HG03469 (cell line): Measurements from ENCODE around the gene CDH20.
A peak's percentile ranks its signal among the peaks of the same experiment; 100 is the strongest.

Experiments
- ATAC-seq: cut with Tn5 transposase; IDR thresholded peaks from one replicate; pipeline ENCODE4 v1.9.1; 2021; ENCODE audit warnings: mild to moderate bottlenecking, moderate library complexity, moderate number of reproducible peaks; ENCODE audit not compliant: unreplicated experiment

CDH20 gene

GRCh38 chr18:61420218-61420885 lies 87.1 kb downstream of the CDH20 start:
- ATAC-seq, result no peak

- ATAC-seq, result no peak
Observed at GRCh38 chr18:61426492-61427053, 93.3 kb downstream of the CDH20 start.

- ATAC-seq, result no peak
Observed at GRCh38 chr18:61428266-61428665, 95.0 kb downstream of the CDH20 start.

GRCh38 chr18:61432590-61432989 lies 99.4 kb downstream of the CDH20 start:
- no peak for ATAC-seq

- peak; percentile 96 for ATAC-seq
Observed at GRCh38 chr18:61435064-61435652, 101.9 kb downstream of the CDH20 start.

GRCh38 chr18:61443081-61443725 lies 110.0 kb downstream of the CDH20 start:
- ATAC-seq, result no peak

GRCh38 chr18:61448316-61448715 lies 115.1 kb downstream of the CDH20 start:
- peak; percentile 82 for ATAC-seq

GRCh38 chr18:61459896-61460648 lies 126.8 kb downstream of the CDH20 start:
- no peak for ATAC-seq

GRCh38 chr18:61464551-61465142 lies 131.4 kb downstream of the CDH20 start:
- no peak for ATAC-seq

GRCh38 chr18:61466736-61467135 lies 133.5 kb downstream of the CDH20 start:
- no peak for ATAC-seq

- no peak for ATAC-seq
Observed at GRCh38 chr18:61470031-61470674, 136.9 kb downstream of the CDH20 start.

GRCh38 chr18:61471541-61471940 lies 138.3 kb downstream of the CDH20 start:
- no peak for ATAC-seq

- no peak for ATAC-seq
Observed at GRCh38 chr18:61471942-61472341, 138.7 kb downstream of the CDH20 start.

GRCh38 chr18:61474341-61474740 lies 141.1 kb downstream of the CDH20 start:
- no peak for ATAC-seq

- no peak for ATAC-seq
Observed at GRCh38 chr18:61474918-61475317, 141.7 kb downstream of the CDH20 start.

- no peak for ATAC-seq
Observed at GRCh38 chr18:61475931-61476330, 142.7 kb downstream of the CDH20 start.

- ATAC-seq, result no peak
Observed at GRCh38 chr18:61489334-61489733, 156.1 kb downstream of the CDH20 start.

GRCh38 chr18:61496374-61496773 lies 163.1 kb downstream of the CDH20 start:
- no peak for ATAC-seq

- no peak for ATAC-seq
Observed at GRCh38 chr18:61497422-61497821, 164.2 kb downstream of the CDH20 start.

- ATAC-seq, result no peak
Observed at GRCh38 chr18:61502472-61502871, 169.2 kb downstream of the CDH20 start.
